Measurements from ENCODE around the gene HSDL1. TPM values are rescaled to one million over a fixed set of nuclear protein-coding genes. Genes with fewer than 3 reads are reported as not detected.
A peak's percentile ranks its signal among the peaks of the same experiment; 100 is the strongest.

HSDL1 gene
- 68.2 TPM in 2 replicates for total RNA-seq
- long read RNA-seq, transcript HSDL1-201 (6 exons, 3,519 nt), result major isoform, 65 of 76 reads
- long read RNA-seq, transcript HSDL1-208 (1 exons, 3,059 nt), result minor isoform, 5 of 76 reads
- long read RNA-seq, partial matches to known transcripts, result 1 of 76 reads
- long read RNA-seq, other reads (novel, unspliced or antisense), result 5 of 76 reads

DNA sequence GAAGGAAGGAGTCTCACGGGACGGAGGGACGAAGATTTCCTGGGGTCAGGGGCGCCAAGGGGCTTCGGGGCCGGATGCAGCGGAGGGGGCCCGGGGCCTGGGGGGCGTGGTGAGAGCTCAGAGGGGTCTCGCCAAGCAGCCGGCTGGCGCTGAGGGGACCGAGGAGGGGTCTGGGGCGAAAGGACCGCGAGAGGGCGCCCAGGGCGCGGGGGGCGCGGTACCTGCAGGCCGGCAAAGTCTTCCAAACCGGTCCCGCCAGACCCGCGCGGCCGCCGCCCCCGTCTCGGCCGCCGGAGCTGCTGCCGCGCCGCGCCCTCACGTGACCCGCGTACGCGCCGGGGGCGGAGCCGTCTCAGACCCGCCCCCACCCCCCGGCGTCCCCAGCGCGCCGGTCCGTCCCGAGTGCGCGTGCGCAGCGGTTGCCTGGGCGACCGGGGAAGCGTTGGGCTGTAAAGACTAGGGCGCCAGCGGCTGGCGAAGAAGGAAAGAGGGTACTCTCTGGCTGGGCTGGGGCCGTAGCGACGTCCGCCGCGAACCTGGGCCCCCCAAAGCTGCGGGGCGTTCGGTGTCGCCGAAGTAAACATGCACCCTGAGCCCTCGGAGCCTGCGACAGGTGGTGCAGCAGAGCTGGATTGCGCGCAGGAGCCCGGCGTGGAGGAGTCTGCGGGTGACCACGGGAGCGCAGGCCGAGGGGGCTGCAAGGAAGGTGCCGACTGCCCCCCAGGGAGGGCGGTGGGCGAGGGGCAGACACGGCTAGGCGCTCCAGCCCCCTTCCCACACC lies at the start of gene HSDL1, which contains the start of gene DNAAF1:
HSDL1 (minus strand) TSS at position 319 of the 781 bp plus-strand sequence. CDS start 13,856 bp downstream, outside the sequence.
DNAAF1 (plus strand) TSS at position 450 of the 781 bp plus-strand sequence; CDS start at position 583, 133 bp downstream.
- Mint-ChIP-seq H3K4me3 (peak within 1 kb of the TSS; percentile 99), H3K27ac (ENCODE audit: unreplicated experiment) (peak within 1 kb of the TSS; percentile 93), H3K4me1 (peaks cover 26% of the 10 kb centered on the region), H3K27me3 (ENCODE audit: low read depth) (peaks cover 29% of the 10 kb centered on the region), H3K36me3 (ENCODE audit: low read depth) (peaks cover 4% of the 10 kb centered on the region), H3K9me3 (no peaks in the 10 kb centered on the region)
- TF ChIP-seq, protein P1, sequence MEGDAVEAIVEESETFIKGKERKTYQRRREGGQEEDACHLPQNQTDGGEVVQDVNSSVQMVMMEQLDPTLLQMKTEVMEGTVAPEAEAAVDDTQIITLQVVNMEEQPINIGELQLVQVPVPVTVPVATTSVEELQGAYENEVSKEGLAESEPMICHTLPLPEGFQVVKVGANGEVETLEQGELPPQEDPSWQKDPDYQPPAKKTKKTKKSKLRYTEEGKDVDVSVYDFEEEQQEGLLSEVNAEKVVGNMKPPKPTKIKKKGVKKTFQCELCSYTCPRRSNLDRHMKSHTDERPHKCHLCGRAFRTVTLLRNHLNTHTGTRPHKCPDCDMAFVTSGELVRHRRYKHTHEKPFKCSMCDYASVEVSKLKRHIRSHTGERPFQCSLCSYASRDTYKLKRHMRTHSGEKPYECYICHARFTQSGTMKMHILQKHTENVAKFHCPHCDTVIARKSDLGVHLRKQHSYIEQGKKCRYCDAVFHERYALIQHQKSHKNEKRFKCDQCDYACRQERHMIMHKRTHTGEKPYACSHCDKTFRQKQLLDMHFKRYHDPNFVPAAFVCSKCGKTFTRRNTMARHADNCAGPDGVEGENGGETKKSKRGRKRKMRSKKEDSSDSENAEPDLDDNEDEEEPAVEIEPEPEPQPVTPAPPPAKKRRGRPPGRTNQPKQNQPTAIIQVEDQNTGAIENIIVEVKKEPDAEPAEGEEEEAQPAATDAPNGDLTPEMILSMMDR (conservative IDR thresholded peaks at IDR 0.05), result no peak
- DNase-seq (ENCODE audit: low read depth, low spot score), result peak; percentile 94

DNA sequence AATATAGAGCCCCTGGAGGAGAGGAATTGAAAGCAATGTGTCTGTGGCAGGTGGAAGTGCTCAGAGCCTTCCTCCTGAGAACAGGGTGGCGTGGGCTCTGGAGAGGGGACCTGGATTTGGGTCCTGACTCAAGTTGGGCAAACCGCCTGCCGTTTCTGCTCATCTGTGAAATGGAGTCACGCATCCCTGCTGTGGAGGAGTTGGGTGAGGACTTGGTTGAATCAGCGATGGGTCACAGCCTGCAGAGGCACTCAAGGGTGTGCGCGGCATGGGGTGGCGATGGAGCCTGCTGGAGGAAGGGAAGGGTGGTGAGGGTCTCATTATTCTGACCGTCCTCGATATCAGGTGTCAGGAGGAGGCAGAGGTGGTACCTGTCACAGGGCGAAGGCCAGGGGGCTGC lies 49.0 kb upstream of the HSDL1 start:
- Mint-ChIP-seq H3K4me3 (no peak overlapping the region), H3K4me1 (no peaks in the 10 kb centered on the region), H3K27ac (ENCODE audit: unreplicated experiment) (no peak overlapping the region), H3K36me3 (ENCODE audit: low read depth) (no peaks in the 10 kb centered on the region), H3K9me3 (no peaks in the 10 kb centered on the region), H3K27me3 (ENCODE audit: low read depth) (no peaks in the 10 kb centered on the region)
- TF ChIP-seq, protein P1 (conservative IDR thresholded peaks at IDR 0.05), result no peak
- DNase-seq (ENCODE audit: low read depth, low spot score), result no peak

DNA sequence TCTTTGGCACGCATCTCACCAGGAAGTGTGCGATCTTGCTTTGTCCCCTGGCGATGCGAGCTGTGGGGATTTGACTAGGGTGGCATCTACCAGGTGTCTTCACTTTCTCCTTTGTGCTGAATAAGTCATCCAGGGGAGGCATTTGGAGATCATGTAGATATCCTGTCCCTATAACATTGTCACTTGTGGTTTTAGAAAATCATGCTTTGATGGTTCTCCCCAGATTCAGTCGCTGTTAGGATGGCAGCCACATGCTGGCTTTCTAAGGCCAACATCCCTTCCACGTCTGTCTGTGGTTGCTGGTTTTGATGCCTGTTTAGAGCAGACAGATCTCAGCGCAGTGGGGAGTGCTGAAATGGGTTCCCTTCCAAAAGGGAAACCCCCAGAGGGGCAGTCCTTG lies 48.5 kb upstream of the HSDL1 start:
- Mint-ChIP-seq H3K4me3 (no peak overlapping the region), H3K4me1 (no peaks in the 10 kb centered on the region), H3K27ac (ENCODE audit: unreplicated experiment) (no peak overlapping the region), H3K36me3 (ENCODE audit: low read depth) (no peaks in the 10 kb centered on the region), H3K9me3 (no peaks in the 10 kb centered on the region), H3K27me3 (ENCODE audit: low read depth) (no peaks in the 10 kb centered on the region)
- DNase-seq (ENCODE audit: low read depth, low spot score), result no peak
- TF ChIP-seq, protein P1 (conservative IDR thresholded peaks at IDR 0.05), result no peak

DNA sequence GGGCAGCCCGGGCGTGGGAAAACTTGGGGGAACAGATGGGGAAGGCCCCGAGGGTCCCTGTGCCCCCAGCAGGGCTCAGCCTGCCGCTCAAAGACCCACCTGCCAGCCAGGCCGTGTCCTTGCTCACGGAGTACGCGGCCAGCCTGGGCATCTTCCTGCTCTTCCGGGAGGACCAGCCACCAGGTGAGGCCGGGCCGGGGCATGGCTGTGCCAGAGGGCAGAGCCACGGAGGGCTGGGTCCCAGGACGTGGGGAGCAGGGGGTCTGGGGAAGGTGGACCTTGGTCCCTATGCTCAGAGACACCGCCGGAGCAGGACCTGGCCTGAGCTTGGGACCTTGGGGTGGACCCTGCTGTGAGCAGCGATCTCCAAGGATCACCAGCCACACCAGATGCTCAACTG lies 46.5 kb upstream of the HSDL1 start:
- DNase-seq (ENCODE audit: low read depth, low spot score), result no peak
- H3K4me1 Mint-ChIP-seq, result no peaks in the 10 kb centered on the region
- H3K27me3 Mint-ChIP-seq (ENCODE audit: low read depth), result no peaks in the 10 kb centered on the region
- H3K27ac Mint-ChIP-seq (ENCODE audit: unreplicated experiment), result no peak overlapping the region
- H3K4me3 Mint-ChIP-seq, result no peak overlapping the region
- TF ChIP-seq, protein P1 (conservative IDR thresholded peaks at IDR 0.05), result no peak
- H3K9me3 Mint-ChIP-seq, result no peaks in the 10 kb centered on the region
- H3K36me3 Mint-ChIP-seq (ENCODE audit: low read depth), result no peaks in the 10 kb centered on the region

DNA sequence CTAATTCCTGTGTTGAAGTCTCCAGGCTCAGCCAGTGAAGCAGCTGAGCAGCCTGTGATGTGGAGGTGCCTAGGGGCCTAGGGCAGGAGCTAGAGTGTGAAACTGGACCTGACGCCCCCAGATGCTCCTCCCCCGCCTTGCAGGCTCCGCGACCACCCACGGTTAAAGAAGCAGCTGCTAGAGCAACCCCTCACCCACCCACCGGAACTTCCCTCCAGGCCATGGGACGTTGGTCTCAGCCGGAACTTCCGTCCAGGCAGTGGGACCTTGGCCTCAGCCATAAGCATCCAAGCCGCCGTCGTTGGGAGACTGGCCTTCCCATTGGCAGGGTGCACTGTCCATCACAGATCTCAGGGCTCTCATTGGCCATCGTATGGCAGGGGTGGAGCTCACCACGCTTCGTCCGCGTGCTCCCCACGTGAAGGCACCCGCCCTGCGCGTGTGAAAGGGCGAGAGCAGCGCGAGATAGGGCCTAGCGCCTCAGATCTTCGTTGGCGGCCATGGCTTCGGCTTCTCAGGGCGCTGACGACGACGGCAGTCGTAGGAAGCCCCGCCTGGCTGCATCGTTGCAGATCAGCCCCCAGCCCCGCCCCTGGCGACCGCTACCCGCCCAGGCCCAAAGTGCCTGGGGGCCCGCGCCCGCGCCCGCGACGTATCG lies 45.9 kb upstream of the HSDL1 start, which contains the start of gene ADAD2:
ADAD2 (plus strand) TSS at position 427 of the 658 bp plus-strand sequence; CDS start at position 501, 74 bp downstream.
- H3K27me3 Mint-ChIP-seq (ENCODE audit: low read depth), result no peaks in the 10 kb centered on the region
- no peaks in the 10 kb centered on the region for H3K36me3 Mint-ChIP-seq (ENCODE audit: low read depth)
- H3K4me3 Mint-ChIP-seq, result peak within 1 kb of the TSS; percentile 4
- H3K9me3 Mint-ChIP-seq, result no peaks in the 10 kb centered on the region
- TF ChIP-seq, protein P1 (conservative IDR thresholded peaks at IDR 0.05), result no peak
- no peaks in the 10 kb centered on the region for H3K4me1 Mint-ChIP-seq
- no peak for DNase-seq (ENCODE audit: low read depth, low spot score)
- no peak within 1 kb of the TSS for H3K27ac Mint-ChIP-seq (ENCODE audit: unreplicated experiment)
